GM18517 (cell line): ENCODE results near the gene PLEKHJ1.

Source experiments
- ATAC-seq: cut with Tn5 transposase; IDR thresholded peaks from one replicate; pipeline ENCODE4 v1.9.1; 2021; ENCODE audit warnings: mild to moderate bottlenecking, moderate library complexity; ENCODE audit not compliant: unreplicated experiment

The PLEKHJ1 gene

DNA sequence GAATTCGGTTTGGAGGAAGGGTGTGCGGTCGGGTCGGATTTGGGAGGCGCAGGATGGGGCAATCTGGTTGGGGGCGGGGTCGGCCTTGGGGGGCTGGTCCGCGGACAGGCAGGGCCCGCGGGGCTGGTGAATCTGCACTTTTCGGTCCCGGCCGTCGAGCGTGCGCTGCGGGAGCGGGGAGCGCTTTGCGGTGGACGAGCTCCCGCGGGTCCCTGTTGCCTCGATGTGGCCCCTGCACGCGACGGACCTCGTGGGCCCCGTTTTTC is 34.0 kb upstream of the PLEKHJ1 start:
- no peak for ATAC-seq

DNA sequence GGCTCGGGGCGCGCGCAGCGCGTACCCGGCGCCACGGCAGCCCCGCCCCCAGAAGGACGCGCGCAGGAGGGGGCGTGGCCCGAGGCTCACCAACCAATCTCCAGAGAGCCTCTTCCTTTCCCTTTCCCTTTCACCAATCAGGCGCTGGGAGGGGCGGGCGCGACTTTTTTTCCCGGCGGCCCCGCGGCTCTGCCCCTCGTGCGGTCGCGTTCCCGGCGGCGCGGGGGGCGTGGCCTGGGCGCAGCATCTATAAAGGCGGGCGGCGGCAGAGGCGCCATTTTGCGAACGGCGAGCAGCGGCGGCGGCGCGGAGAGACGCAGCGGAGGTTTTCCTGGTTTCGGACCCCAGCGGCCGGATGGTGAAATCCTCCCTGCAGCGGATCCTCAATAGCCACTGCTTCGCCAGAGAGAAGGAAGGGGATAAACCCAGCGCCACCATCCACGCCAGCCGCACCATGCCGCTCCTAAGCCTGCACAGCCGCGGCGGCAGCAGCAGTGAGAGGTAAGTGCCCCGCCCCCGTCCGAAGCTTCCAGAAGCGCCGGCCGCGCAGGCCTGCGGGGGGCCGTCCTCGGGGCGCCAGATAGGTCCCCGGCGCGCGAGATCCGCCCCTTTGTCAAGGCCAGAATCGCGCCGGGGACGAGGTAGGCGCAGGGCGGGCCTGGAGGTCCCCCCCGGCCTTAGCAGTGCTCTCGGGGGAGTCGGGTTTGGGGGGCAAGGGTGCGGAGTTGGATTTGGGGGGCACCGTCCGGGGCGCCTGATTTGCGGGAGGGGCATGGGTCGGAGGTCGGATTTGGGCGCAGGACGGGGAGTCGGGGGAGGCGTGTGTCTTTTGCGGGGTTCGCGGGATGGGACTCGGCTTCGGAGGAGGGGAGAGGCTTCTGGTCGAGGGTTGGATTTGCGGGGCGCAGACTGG is 33.4 kb upstream of the PLEKHJ1 start:
- peak; percentile 58 for ATAC-seq

DNA sequence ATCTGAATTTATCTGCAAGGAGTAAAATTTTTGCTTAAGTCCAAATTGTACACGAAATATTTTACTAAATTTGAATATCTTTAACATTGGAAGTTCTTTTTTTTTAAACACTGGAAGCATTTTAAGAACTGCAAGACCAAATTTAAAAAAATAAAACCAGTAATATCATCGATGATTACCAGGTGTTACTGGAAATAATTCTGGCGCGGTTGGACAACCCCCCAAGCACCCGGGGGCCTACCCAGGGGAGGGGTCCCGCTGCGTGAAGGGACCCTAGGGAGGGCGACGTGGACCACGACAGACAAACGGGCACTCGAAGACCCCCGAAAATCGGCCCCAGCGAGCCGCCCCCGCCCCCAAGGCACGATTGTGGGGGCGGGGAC is 32.7 kb upstream of the PLEKHJ1 start:
- ATAC-seq: no peak

DNA sequence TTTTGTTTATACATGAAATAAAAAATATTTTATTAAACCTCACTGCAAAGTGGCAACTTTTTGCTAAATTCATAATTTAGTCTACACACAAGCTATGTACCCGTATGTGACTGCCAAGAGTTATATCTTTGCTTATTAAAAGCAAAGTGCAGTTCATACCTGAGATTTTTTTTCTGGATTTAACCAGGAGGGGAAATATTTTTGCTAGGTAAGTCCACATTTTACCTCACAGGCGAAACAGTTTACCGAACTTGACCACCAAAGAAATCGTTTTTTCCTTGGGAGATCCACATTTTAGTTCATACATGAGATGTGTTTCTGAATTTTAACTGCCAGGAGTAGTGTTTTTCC is 32.3 kb upstream of the PLEKHJ1 start:
- no peak for ATAC-seq

DNA sequence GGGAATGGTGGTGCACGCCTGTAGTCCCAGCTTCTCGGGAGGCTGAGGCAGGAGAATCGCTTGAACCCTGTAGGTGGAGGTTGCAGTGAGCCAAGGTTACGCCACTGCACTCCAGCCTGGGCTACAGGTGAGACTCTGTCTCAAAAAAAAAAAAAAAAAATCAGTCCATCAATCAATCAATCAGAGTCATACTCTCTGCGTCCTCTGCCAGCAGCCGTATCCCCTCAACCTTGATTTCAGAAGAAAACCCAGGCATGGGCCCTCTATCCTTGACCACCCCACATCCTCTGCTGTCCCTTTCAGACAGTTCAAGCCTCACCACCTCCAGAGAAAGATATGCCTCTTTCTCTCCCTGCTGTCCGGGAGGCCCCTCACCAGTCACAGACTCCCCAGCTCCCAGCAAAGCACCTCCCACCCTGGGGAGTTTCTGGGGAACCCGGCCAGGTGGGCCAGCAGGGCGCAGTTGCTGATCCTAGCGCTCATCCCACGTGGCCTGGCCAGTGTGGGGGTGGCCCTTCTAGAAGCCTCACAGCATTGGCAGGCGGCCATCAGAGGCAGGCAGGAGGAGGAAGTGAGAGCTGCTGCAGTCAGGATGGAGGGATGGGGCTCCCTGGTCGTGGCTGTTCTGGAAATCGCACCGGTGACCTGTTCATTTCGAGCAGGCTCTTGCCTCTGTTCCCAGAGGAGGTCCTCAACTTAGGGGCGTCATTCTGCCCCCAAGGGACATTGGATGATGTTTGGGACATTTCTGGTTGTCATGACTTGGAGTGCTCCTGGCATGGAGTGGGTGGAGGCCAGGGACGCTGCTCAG is 30.3 kb upstream of the PLEKHJ1 start:
- no peak for ATAC-seq

DNA sequence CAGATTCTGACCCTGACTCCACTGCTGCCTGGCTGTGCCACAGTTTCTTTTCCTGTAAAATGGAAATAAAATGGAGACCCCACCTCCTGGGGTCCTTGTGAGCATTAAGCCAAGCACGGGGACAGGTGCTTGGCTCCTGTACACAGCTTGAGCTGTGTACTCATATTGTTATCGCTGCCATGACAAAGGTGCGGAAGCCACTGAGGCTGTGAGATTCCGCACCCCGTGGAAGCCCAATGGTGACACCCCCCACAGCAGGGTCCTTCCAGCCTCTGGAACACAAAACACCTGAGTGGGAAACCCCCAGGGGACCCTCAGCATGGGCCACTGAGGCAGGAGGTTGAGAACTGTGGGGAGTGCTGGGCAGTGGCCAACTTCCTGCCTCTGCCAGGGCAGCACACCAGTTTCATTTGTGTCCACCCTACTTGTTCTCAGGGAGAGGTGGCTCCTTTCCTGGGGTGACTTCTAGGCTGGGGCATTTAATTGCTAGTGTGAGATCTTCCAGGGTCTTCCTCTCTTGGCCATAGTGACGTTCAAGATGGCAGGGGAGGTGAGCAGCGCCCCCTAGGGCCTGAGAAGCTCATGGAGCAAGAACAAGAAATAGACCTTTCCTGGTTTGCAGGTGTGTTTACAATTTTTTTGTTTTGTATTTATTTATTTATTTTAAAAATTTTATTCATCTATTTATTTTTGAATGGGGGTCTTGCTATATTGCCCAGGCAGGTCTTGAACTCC is 25.5 kb upstream of the PLEKHJ1 start:
- no peak for ATAC-seq

DNA sequence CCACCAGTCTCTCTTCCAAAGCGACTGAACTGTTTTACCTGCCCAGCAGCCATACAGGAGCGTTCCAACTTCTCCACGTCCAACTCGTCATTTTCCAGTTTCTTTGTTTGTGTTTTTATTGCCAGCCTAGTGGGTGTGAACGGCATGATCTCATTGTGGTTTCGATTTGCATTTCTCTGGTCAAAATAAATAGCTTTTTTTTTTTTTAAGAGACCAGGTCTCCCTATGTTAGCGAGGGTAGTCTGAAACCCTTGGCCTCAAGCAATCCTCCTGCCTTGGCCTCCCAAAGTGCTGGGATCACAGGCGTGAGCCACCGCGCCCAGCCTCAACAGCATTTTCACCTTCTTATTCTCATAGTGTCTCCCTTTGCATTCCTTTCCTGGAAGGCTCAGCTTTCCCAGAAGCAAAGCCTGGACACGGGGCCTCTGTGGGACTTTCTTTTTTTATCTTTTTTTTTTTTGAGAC is 24.2 kb upstream of the PLEKHJ1 start:
- ATAC-seq: no peak

DNA sequence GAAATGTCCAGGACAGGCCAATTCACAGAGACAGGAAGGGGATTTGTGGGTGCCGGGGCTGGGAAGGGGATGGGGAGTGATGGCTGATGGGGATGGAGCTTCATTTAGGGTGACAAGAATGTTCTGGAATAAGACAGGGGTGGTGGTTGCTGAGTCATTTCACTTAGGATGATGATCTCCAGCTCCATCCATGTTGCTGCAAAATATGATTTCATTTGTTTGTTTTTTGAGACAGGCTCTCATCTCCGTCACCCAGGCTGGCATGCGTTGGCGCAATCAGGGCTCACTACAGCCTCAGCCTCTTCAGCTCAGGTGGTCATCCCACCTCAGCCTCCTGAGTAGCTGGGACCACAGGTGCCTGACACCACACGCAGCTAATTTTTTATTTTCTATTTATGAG is 23.2 kb upstream of the PLEKHJ1 start:
- no peak for ATAC-seq

DNA sequence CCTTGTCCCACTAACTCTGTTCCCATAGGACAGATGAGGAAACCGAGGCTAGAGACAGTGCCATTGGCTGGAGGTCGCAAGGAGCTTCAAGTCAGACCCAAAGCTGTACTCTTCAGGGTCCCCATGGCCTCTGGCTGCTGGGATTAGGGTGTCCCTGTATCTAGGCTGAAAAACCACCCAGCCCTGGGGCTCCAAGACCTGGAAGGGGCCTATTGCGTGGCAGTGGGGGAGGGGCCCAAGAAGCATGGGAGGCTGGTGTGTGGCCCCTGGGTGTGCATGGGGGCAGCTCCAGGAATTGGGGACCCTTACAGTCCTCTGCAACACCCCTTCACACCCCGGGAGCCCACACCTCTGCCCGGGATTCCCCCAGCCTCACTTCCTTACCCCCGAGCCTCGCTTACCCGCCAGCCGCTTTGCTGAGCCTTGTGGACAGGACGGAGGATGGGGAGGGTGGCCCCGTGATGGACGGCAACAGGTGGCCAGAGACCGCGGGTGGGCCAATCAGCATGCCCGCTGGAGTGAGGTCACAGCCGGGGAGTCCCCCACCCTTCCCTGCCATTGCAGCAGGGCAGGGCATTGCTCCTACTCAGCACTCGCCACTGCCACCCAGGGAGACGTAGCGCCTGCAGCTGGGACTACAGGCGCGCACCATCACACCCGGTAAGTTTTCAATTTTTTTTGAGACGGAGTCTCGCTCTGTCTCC is 20.0 kb upstream of the PLEKHJ1 start, which contains the start of gene JSRP1:
Gene JSRP1 (minus strand): TSS at position 436 of the 704 bp plus-strand sequence. CDS start 1,103 bp downstream, outside the sequence.
- ATAC-seq: no peak

DNA sequence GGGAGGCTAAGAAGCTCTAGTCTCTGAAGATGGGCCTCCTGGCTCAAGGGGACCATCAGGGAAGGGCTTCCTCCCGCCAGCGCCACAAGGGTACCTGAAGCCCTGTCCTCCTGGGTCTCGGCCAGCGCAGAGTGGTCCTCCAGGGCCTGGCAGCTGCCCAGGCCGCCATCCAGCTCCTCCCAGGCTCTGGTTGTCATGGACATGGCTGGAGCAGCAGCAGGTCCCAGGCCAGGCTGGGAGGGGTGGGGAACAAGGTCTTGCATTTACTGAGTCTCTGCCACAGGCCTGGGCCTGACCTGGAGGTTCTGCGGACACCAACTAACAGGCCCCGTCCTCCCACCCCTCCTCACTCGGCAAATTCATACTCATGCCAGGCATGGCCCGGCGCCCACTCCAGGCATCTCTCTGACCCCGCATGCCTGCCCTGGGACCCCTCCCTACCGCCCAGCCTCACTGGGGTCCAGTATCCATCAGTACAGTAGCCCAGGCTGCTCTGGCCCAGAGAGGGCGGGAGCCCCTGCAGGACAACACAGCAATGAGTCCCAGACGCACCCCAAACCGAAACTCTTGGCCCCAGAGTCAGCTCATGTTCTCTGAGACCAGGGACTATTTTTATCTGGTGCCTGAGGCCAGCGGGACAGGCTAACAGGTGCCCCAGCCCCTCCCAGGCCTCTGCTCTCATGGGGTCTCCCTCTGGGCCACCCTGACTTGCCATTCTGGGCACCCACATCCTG is 19.1 kb upstream of the PLEKHJ1 start:
- ATAC-seq: no peak

DNA sequence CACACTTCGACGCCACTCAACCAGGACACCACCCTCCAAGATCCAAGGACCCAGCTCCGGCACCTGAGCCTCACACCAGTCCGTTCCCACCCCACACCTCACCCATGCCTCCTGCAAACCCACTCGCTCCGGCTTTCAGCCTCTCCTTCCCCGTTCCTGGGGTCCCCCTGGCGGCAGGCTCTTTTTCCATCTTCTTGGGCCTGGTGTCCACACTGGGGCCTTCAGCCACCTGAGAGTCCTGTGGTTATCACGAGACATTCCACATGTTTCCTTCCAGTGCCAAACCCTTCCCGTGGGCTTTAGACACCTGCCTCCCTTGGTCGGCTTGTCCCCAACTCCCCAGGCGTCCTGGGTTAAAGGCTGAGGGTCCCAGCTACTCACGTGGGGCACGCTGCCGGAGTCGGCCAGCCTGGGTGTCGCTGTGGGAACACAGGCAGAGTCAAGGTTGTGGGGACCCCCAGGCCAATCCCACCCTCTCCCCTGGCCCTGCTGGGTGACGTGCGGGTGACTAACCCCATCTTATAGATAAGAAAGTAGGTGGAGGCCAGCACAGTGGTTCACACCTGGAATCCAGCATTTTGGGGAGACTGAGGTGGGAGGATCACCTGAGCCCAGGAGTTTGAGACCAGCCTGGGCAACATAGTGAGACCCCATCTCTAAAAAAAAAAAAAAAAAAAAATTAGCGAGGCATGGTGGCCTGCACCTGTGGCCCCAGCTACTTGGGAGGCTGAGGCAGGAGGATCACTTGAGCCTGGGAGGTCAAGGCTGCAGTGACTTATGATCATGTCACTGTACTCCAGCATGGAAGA is 18.1 kb upstream of the PLEKHJ1 start:
- no peak for ATAC-seq

DNA sequence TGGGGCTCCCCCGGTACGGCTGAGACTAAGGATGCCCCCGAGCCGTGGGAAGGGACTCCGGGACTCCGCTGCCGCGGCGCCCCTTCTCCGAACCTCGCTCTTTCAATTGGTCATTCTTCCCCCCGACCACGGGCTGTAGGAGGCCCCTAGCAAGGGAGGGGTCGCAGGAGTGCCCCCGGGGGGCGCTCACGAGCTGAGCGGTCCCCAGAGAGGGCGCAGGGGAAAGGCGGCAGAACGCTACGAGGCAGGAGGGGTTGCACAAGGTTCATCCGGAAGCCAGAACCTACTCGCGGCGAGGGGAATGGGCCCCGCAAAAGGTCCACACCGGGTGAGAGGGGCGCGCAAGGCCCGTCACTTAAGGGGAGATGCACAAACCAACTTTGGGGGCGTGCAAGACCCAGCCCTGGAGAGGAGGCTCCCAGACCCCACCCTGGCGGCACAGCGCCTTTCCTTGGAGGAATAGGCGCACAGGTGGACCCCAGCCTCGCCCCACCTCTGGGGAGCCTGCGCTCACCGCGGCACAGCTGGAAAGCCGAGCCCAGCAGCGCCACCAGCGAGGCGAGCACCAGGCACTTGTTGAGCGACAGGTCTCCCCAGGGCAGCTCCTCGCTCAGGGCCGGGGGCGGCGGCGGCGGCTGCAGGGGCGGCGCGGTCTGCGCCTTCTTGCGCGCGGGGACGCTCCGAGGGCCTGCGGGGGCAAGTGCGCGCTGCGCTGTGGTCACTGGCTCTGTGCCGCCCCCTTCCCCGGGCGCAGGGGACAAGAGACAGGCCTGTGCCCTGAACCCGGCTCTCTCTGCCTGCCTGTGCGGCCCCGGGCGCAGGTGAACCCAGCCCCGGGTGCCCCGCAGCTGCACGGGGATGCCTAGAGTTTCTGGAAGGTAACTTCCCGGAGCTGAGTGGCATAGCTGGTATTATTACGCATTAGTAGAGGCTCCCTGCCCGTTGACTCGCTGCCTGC is 17.3 kb upstream of the PLEKHJ1 start:
- ATAC-seq: no peak

DNA sequence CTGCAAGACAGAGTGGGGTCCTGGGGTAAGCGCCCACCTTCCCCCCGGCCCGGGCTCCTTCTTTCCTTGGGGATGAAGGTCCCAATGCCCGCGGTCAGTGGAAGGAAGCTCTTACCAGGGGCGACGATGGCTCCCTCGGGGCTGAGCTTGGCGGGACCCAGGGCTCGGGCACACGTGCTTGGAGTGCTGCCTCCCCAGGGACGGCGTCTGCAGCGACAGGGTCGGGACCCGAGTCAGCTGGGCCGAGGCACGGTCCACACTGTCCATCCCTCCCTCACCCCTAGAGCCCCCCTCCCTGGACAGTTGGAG is 16.6 kb upstream of the PLEKHJ1 start:
- ATAC-seq: no peak

DNA sequence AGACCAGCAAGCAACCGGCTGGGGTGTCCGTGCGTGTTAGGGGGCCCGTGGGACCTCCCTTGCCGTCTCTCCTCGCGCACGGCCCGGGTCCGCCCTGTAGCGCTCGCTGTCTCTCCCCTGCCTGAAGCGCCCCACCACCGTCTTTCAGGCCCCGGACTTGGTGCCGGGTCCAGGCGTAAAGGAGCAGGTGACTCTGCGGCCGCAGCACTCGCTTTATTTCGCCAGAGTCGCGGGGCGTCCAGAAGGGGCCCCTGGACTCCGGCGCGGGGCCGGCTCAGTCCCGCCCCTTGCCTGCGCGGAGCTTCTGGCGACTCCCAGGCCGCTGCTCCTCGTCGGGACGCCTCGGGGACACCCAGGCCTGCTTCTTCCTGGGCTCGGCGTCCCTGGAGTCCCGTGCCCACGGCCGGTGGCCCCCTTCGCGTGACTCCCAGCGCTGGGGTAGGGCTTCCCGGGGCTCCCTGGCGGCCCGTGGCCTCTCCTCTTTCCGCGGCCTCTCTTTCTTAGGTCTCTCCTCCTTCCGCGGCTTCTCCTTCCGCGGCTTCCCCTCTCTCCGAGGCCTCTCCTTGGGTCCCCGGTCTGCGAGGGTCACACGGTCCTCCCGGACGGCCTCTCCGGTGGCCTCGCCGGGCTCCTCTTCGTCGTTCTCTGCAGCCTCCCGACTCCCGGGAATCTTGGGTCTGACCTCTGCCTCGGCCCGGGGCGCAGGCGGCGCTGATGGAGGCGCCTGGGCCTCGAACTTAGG is 16.1 kb upstream of the PLEKHJ1 start:
- no peak for ATAC-seq

DNA sequence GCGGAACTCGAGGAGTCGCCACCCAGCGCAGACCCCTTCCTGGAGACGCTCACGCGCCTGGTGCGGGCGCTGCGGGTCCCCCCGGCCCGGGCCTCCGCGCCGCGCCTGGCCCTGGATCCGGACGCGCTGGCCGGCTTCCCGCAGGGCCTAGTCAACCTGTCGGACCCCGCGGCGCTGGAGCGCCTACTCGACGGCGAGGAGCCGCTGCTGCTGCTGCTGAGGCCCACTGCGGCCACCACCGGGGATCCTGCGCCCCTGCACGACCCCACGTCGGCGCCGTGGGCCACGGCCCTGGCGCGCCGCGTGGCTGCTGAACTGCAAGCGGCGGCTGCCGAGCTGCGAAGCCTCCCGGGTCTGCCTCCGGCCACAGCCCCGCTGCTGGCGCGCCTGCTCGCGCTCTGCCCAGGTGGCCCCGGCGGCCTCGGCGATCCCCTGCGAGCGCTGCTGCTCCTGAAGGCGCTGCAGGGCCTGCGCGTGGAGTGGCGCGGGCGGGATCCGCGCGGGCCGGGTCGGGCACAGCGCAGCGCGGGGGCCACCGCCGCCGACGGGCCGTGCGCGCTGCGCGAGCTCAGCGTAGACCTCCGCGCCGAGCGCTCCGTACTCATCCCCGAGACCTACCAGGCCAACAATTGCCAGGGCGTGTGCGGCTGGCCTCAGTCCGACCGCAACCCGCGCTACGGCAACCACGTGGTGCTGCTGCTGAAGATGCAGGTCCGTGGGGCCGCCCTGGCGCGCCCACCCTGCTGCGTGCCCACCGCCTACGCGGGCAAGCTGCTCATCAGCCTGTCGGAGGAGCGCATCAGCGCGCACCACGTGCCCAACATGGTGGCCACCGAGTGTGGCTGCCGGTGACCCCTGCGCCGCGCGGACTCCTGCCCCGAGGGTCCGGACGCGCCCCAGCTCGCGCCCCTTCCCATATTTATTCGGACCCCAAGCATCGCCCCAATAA is 15.3 kb upstream of the PLEKHJ1 start:
- no peak for ATAC-seq

DNA sequence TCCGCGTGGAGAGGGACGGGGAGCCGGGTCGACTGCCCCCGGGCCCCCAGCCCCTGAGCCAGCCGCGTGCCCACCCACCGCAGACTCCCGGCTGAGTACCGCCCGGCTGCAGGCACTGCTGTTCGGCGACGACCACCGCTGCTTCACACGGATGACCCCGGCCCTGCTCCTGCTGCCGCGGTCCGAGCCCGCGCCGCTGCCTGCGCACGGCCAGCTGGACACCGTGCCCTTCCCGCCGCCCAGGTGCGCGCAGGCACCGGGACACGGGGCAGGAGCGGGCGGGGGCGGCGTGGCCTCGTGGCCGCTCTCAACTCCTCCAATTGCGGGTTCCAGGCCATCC is 14.6 kb upstream of the PLEKHJ1 start:
- ATAC-seq: no peak
